ENCODE measurements around the gene CMTM3.

DNA sequence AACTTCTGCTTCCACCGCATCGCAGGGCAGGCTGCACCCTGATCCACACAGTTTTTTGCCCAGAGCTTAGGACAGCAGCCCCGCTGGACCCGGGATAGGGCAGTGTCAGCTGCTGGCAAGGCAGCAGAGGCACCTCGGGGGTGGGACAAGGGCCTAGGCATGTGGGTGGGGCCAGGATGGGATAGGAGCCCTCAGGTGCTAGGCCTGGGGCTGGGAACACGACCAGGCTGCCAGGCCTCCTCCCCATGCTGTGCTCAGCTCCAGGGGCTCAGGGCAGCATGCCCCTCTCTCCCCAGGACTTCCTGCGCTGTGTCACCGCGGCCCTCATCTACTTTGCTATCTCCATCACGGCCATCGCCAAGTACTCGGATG lies 4.6 kb downstream of the CMTM3 start:
- TF ChIP-seq, protein P1, sequence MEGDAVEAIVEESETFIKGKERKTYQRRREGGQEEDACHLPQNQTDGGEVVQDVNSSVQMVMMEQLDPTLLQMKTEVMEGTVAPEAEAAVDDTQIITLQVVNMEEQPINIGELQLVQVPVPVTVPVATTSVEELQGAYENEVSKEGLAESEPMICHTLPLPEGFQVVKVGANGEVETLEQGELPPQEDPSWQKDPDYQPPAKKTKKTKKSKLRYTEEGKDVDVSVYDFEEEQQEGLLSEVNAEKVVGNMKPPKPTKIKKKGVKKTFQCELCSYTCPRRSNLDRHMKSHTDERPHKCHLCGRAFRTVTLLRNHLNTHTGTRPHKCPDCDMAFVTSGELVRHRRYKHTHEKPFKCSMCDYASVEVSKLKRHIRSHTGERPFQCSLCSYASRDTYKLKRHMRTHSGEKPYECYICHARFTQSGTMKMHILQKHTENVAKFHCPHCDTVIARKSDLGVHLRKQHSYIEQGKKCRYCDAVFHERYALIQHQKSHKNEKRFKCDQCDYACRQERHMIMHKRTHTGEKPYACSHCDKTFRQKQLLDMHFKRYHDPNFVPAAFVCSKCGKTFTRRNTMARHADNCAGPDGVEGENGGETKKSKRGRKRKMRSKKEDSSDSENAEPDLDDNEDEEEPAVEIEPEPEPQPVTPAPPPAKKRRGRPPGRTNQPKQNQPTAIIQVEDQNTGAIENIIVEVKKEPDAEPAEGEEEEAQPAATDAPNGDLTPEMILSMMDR (IDR thresholded peaks at IDR 0.05), result no peak
- TF ChIP-seq POLR2A (IDR thresholded peaks at IDR 0.05) (no peak), EP300 (IDR thresholded peaks at IDR 0.05) (no peak)
